Fibroblast of pulmonary artery (primary cell): ENCODE measurements around the gene KRTAP10-6.
A peak's percentile ranks its signal among the peaks of the same experiment; 100 is the strongest.

Experiments used
- DNase-seq: peaks from one replicate; pipeline ENCODE4 v3.0.0-alpha.2; 2010; ENCODE audit warnings: low read depth
- H3K4me3 ChIP-seq: replicated peaks from 2 replicates; pipeline ENCODE4 v1.5.1; 2011; ENCODE audit warnings: low read depth, mild to moderate bottlenecking, control low read depth, low read length, moderate library complexity
- CTCF ChIP-seq: IDR thresholded peaks from 2 replicates; pipeline ENCODE4 v1.5.1; 2011; ENCODE audit warnings: mild to moderate bottlenecking, control low read depth, low read length, inconsistent platforms; ENCODE audit errors: missing control alignments

KRTAP10-6 gene

GRCh38 chr21:44623575-44623974 is 31.3 kb upstream of the KRTAP10-6 start:
- DNase-seq: no peak
- TF ChIP-seq CTCF: no peak
- no peak overlapping the region for H3K4me3 ChIP-seq

GRCh38 chr21:44619886-44620285 is 27.6 kb upstream of the KRTAP10-6 start:
- DNase-seq: no peak
- no peak for TF ChIP-seq CTCF
- H3K4me3 ChIP-seq: no peak overlapping the region

GRCh38 chr21:44618909-44619308 is 26.6 kb upstream of the KRTAP10-6 start:
- no peak for TF ChIP-seq CTCF
- no peak overlapping the region for H3K4me3 ChIP-seq
- no peak for DNase-seq

GRCh38 chr21:44618504-44618903 is 26.2 kb upstream of the KRTAP10-6 start:
- peak; percentile 26 for TF ChIP-seq CTCF
- DNase-seq: peak; percentile 20
- H3K4me3 ChIP-seq: no peak overlapping the region

DNA sequence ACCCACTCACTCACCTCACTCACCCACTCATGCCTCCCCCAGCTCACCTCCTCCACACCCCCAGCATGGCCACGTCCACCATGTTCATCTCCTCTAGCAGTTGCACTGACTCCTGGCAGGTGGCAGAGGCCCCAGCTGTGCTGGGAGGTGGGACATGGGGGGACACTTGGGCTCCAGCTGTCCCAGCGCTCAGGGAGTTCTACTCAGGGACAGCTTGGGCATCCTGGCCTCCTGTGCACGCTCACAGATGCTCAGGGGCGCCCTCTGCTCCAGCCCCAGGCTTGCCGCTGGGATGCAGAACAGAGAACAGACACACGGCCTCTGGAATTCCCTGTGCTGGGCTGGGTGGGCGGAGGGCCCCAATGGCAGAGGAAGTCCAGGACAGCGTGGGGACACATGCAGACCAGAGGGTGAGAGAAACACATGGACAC is 24.8 kb upstream of the KRTAP10-6 start:
- DNase-seq: no peak
- TF ChIP-seq CTCF: no peak
- H3K4me3 ChIP-seq: no peak overlapping the region

GRCh38 chr21:44616591-44616926 is 24.3 kb upstream of the KRTAP10-6 start:
- no peak for DNase-seq
- no peak for TF ChIP-seq CTCF
- no peak overlapping the region for H3K4me3 ChIP-seq

GRCh38 chr21:44615911-44616590 is 23.7 kb upstream of the KRTAP10-6 start:
- no peak overlapping the region for H3K4me3 ChIP-seq
- no peak for DNase-seq
- no peak for TF ChIP-seq CTCF
